ENCODE results near the gene CLIC5.

DNA sequence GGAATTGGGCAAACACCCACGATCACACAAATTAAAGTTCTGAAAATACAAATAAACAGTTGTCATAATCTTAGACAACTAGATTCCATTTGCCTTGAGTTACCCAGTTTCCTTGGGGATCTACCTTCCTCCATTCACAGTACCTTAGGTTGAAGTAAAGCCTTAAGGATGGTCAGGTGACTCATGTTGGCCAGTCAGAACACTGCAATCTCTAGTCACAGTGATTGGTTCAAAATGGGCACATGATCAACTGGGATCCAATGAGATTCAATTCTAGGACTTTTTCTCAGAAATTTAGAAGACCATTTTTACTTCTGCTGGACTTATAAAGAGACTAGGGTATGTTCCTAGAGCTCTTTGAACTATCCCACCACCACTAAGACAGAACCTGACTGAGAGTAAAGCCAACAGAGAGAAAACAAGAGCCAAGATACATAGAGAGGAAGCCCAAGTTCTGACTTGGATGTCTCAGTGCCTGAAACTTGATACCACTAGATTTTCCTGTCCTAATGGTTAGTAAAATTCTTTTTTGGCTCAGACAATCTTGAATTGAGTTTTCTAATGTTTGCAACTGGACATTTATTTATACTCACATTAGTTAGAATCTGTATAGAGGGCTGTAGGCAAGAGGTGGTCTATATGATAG, 8.6 kb upstream of the CLIC5 start:
- TF ChIP-seq, protein P1, sequence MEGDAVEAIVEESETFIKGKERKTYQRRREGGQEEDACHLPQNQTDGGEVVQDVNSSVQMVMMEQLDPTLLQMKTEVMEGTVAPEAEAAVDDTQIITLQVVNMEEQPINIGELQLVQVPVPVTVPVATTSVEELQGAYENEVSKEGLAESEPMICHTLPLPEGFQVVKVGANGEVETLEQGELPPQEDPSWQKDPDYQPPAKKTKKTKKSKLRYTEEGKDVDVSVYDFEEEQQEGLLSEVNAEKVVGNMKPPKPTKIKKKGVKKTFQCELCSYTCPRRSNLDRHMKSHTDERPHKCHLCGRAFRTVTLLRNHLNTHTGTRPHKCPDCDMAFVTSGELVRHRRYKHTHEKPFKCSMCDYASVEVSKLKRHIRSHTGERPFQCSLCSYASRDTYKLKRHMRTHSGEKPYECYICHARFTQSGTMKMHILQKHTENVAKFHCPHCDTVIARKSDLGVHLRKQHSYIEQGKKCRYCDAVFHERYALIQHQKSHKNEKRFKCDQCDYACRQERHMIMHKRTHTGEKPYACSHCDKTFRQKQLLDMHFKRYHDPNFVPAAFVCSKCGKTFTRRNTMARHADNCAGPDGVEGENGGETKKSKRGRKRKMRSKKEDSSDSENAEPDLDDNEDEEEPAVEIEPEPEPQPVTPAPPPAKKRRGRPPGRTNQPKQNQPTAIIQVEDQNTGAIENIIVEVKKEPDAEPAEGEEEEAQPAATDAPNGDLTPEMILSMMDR (IDR thresholded peaks at IDR 0.05), result no peak
- no peak for TF ChIP-seq POLR2A (IDR thresholded peaks at IDR 0.05)

All from testis (tissue), 2 donors.